COR-L47 (cell line): ENCODE measurements around the gene SEPTIN2.
"Not testable (repeated sequence)": the region's sequence is repeated elsewhere in the genome, so short reads cannot be mapped to it uniquely, and the experiment has no call there.

ENCODE experiments used
- DNase-seq: peaks from one replicate; lab custom pipeline; 2025; lab: John Stamatoyannopoulos, UW

SEPTIN2 gene

GRCh38 chr2:241386519-241386918 lies 70.8 kb downstream of the SEPTIN2 start:
- DNase-seq: no peak

GRCh38 chr2:241389697-241390096 lies 74.0 kb downstream of the SEPTIN2 start:
- DNase-seq: no peak

GRCh38 chr2:241390301-241391206 lies 74.8 kb downstream of the SEPTIN2 start:
- no peak for DNase-seq

GRCh38 chr2:241391892-241392665 lies 76.4 kb downstream of the SEPTIN2 start:
- no peak for DNase-seq

- not testable (repeated sequence) for DNase-seq
Observed at GRCh38 chr2:241392753-241393152, 77.0 kb downstream of the SEPTIN2 start.

- DNase-seq: no peak
Observed at GRCh38 chr2:241393524-241394196, 77.9 kb downstream of the SEPTIN2 start.

GRCh38 chr2:241396809-241397208 lies 81.1 kb downstream of the SEPTIN2 start:
- DNase-seq: not testable (repeated sequence)

- no peak for DNase-seq
Observed at GRCh38 chr2:241399941-241400922, 84.5 kb downstream of the SEPTIN2 start.
